Mucosa of descending colon (tissue), 3 donors: Measurements from ENCODE around the gene SPTBN4. TPM values are rescaled to one million over a fixed set of nuclear protein-coding genes. Genes with fewer than 3 reads are reported as not detected.

Source experiments
- ATAC-seq: fragments of 200-7000 bp; cut with Tn5 transposase; one replicate; pipeline ENCODE4 v1.9.1; 2020; ENCODE audit warnings: mild to moderate bottlenecking, moderate library complexity
- DNase-seq, 3 donors: peaks; one replicate each; pipeline ENCODE4 v3.0.0-alpha.2; 2020
- H3K36me3 ChIP-seq: fragments of 200-600 bp; one replicate; pipeline ENCODE4 v1.8.0; 2021; ENCODE audit warnings: low read depth, mild to moderate bottlenecking
- H3K4me1 ChIP-seq: fragments of 200-600 bp; one replicate; pipeline ENCODE4 v1.8.0; 2021; ENCODE audit warnings: low read depth, mild to moderate bottlenecking
- H3K4me3 ChIP-seq: fragments of 200-600 bp; one replicate; pipeline ENCODE4 v1.8.0; 2021; ENCODE audit warnings: mild to moderate bottlenecking
- H3K9me3 ChIP-seq: fragments of 200-600 bp; one replicate; pipeline ENCODE4 v1.8.0; 2021; ENCODE audit warnings: mild to moderate bottlenecking
- CTCF ChIP-seq: fragments of 200-600 bp; IDR thresholded peaks from one replicate; pipeline ENCODE4 v1.8.0; 2022; ENCODE audit warnings: antibody characterized with exemption, mild to moderate bottlenecking
- intact Hi-C, 2 donors: fragments of 100-400 bp; cut with DNase I in 1 of 2; cut with micrococcal nuclease in 1 of 2; formaldehyde crosslinking; loops; one replicate each; pipeline versions ENCODE4 v1.11.0 to v1.11.1; 2022; cut with DNase I, micrococcal nuclease
- total RNA-seq, 3 donors: library from RNA; stranded (reverse); fragmentation: NEBNext Ultra II Directional in 2 of 3; extraction: Animal tissue kit (Norgen Biotek cat#: 25700) in 2 of 3; gene quantifications; one replicate each; pipeline versions ENCODE4 v1.2.1 to v1.2.4, GENCODE V29; 2021 to 2023
- donor health status: DM: no; HTN: no; CAD: no; lungs with moderate emphysema.
- donor health status: DM: no; HTN: no; CAD: no.
- donor health status: DM: no; HTN: yes; CAD: no.

Gene SPTBN4
- total RNA-seq, 3 donors from 2014 or later, result 0.29 to 4.1 (median 0.82) TPM

GRCh38 chr19:40510526-40511115, 43.8 kb downstream of the SPTBN4 start:
- no peak for TF ChIP-seq CTCF
- no peak for ATAC-seq
- H3K9me3 ChIP-seq, result no peaks in the 10 kb centered on the region
- H3K4me3 ChIP-seq, result no peak overlapping the region
- no peaks in the 10 kb centered on the region for H3K36me3 ChIP-seq
- no peak for DNase-seq
- intact Hi-C loops, result no loop called here
- no peaks in the 10 kb centered on the region for H3K4me1 ChIP-seq

- TF ChIP-seq CTCF, result no peak
- no peaks in the 10 kb centered on the region for H3K4me1 ChIP-seq
- H3K36me3 ChIP-seq, result no peaks in the 10 kb centered on the region
Measured at GRCh38 chr19:40511487-40511886, 44.7 kb downstream of the SPTBN4 start.

GRCh38 chr19:40512110-40512472, 45.3 kb downstream of the SPTBN4 start:
- intact Hi-C loops, result no loop called here
- ATAC-seq (no peak), DNase-seq (no peak)
- H3K36me3 ChIP-seq, result no peaks in the 10 kb centered on the region
- no peak for TF ChIP-seq CTCF
- no peak overlapping the region for H3K4me3 ChIP-seq
- no peaks in the 10 kb centered on the region for H3K9me3 ChIP-seq
- H3K4me1 ChIP-seq, result no peaks in the 10 kb centered on the region

More at GRCh38 chr19:40511487-40511886, 44.7 kb downstream of the SPTBN4 start:
- intact Hi-C loops, result no loop called here
- DNase-seq (no peak), ATAC-seq (no peak)
- Histone ChIP-seq H3K9me3 (no peaks in the 10 kb centered on the region), H3K4me3 (no peak overlapping the region)

- Histone ChIP-seq H3K4me1 (no peaks in the 10 kb centered on the region), H3K9me3 (no peaks in the 10 kb centered on the region), H3K4me3 (no peak overlapping the region), H3K36me3 (no peaks in the 10 kb centered on the region)
- DNase-seq (no peak), ATAC-seq (peak; percentile 60)
- TF ChIP-seq CTCF, result no peak
- intact Hi-C loops, result no loop called here
Measured at GRCh38 chr19:40512473-40513344, 45.9 kb downstream of the SPTBN4 start.

GRCh38 chr19:40513345-40513678, 46.5 kb downstream of the SPTBN4 start:
- Histone ChIP-seq H3K36me3 (no peaks in the 10 kb centered on the region), H3K4me3 (no peak overlapping the region), H3K9me3 (no peaks in the 10 kb centered on the region), H3K4me1 (no peaks in the 10 kb centered on the region)
- TF ChIP-seq CTCF, result no peak
- DNase-seq (no peak), ATAC-seq (no peak)
- intact Hi-C loops, result no loop called here
